Duodenal mucosa (tissue), 2 donors: ENCODE measurements around the gene PTK6.

ENCODE experiments used
- H3K27ac ChIP-seq: one replicate; pipeline ENCODE4 v1.7.0; 2013; ENCODE audit warnings: low read depth, low read length
- H3K27me3 ChIP-seq, 2 donors: one replicate each; pipeline ENCODE4 v1.7.0; 2013; ENCODE audit warnings: low read length in 2 of 2, control low read depth in 1 of 2; ENCODE audit not compliant: insufficient read depth in 2 of 2, control insufficient read depth in 1 of 2
- H3K36me3 ChIP-seq, 2 donors: one replicate each; pipeline ENCODE4 v1.7.0; 2013; ENCODE audit warnings: low read length in 2 of 2, control low read depth in 1 of 2; ENCODE audit not compliant: insufficient read depth in 2 of 2, control insufficient read depth in 1 of 2
- H3K4me1 ChIP-seq, 2 donors: one replicate each; pipeline ENCODE4 v1.7.0; 2013; ENCODE audit warnings: low read length in 2 of 2, control low read depth in 1 of 2; ENCODE audit not compliant: insufficient read depth in 2 of 2, control insufficient read depth in 1 of 2
- H3K4me3 ChIP-seq, 2 donors: one replicate each; pipeline ENCODE4 v1.7.0; 2013; ENCODE audit warnings: low read length in 2 of 2, low read depth in 1 of 2
- H3K9ac ChIP-seq, 2 donors: one replicate each; pipeline ENCODE4 v1.7.0; 2013; ENCODE audit warnings: low read length in 2 of 2, low read depth in 1 of 2
- H3K9me3 ChIP-seq, 2 donors: one replicate each; pipeline ENCODE4 v1.7.0; 2013; ENCODE audit warnings: low read length in 2 of 2, control low read depth in 1 of 2; ENCODE audit not compliant: control insufficient read depth in 1 of 2

PTK6 gene

GRCh38 chr20:63536241-63536977 is 767 bp downstream of the PTK6 start:
- peaks cover 0 to 4% of the 10 kb centered on the region in 2 donors for H3K36me3 ChIP-seq
- H3K4me3 ChIP-seq: peak overlapping the region; percentile 72 to 80
- peak overlapping the region; percentile 96 for H3K27ac ChIP-seq
- H3K9ac ChIP-seq: peak overlapping the region; percentile 60 to 95
- peaks cover 0 to 13% of the 10 kb centered on the region in 2 donors for H3K27me3 ChIP-seq
- peaks cover 25 to 37% of the 10 kb centered on the region in 2 donors for H3K4me1 ChIP-seq
- no peaks in the 10 kb centered on the region for H3K9me3 ChIP-seq

- H3K9ac ChIP-seq: peak overlapping the region; percentile 32 to 51
- no peaks in the 10 kb centered on the region for H3K9me3 ChIP-seq
- peaks cover 25 to 38% of the 10 kb centered on the region in 2 donors for H3K4me1 ChIP-seq
- peak overlapping the region; percentile 13 to 25 for H3K4me3 ChIP-seq
- peaks cover 0 to 4% of the 10 kb centered on the region in 2 donors for H3K36me3 ChIP-seq
- peaks cover 0 to 18% of the 10 kb centered on the region in 2 donors for H3K27me3 ChIP-seq
- peak overlapping the region; percentile 65 for H3K27ac ChIP-seq
Observed at GRCh38 chr20:63534831-63535651, 2.1 kb downstream of the PTK6 start.

- Histone ChIP-seq H3K4me3 (no peak overlapping the region), H3K36me3 (peaks cover 0 to 4% of the 10 kb centered on the region in 2 donors), H3K27ac (peak overlapping the region; percentile 65), H3K4me1 (peaks cover 25 to 38% of the 10 kb centered on the region in 2 donors), H3K9ac (peak overlapping the region; percentile 32 to 51), H3K27me3 (peaks cover 0 to 24% of the 10 kb centered on the region in 2 donors), H3K9me3 (no peaks in the 10 kb centered on the region)
Observed at GRCh38 chr20:63534427-63534830, 2.7 kb downstream of the PTK6 start.

- Histone ChIP-seq H3K27ac (peak overlapping the region; percentile 65), H3K9me3 (no peaks in the 10 kb centered on the region), H3K27me3 (peaks cover 0 to 29% of the 10 kb centered on the region in 2 donors), H3K4me3 (peak overlapping the region in 1 of 2 donors; percentile 15), H3K36me3 (peaks cover 0 to 4% of the 10 kb centered on the region in 2 donors), H3K9ac (peak overlapping the region; percentile 32 to 51), H3K4me1 (peaks cover 25 to 36% of the 10 kb centered on the region in 2 donors)
Observed at GRCh38 chr20:63533871-63534393, 3.2 kb downstream of the PTK6 start.

- Histone ChIP-seq H3K4me1 (peaks cover 25 to 33% of the 10 kb centered on the region in 2 donors), H3K27me3 (peaks cover 0 to 31% of the 10 kb centered on the region in 2 donors), H3K9me3 (no peaks in the 10 kb centered on the region), H3K36me3 (peaks cover 0 to 4% of the 10 kb centered on the region in 2 donors), H3K27ac (no peak overlapping the region), H3K4me3 (no peak overlapping the region), H3K9ac (no peak overlapping the region)
Observed at GRCh38 chr20:63533388-63533787, 3.8 kb downstream of the PTK6 start.

GRCh38 chr20:63532449-63532971 is 4.7 kb downstream of the PTK6 start:
- H3K36me3 ChIP-seq: peaks cover 0 to 4% of the 10 kb centered on the region in 2 donors
- H3K4me3 ChIP-seq: no peak overlapping the region
- no peak overlapping the region for H3K9ac ChIP-seq
- no peaks in the 10 kb centered on the region for H3K9me3 ChIP-seq
- H3K4me1 ChIP-seq: peaks cover 25 to 31% of the 10 kb centered on the region in 2 donors
- no peak overlapping the region for H3K27ac ChIP-seq
- peaks cover 0 to 31% of the 10 kb centered on the region in 2 donors for H3K27me3 ChIP-seq

GRCh38 chr20:63531686-63532448 is 5.3 kb downstream of the PTK6 start:
- Histone ChIP-seq H3K36me3 (peaks cover 0 to 4% of the 10 kb centered on the region in 2 donors), H3K27ac (no peak overlapping the region), H3K9me3 (no peaks in the 10 kb centered on the region), H3K9ac (no peak overlapping the region), H3K27me3 (peaks cover 0 to 31% of the 10 kb centered on the region in 2 donors), H3K4me3 (no peak overlapping the region), H3K4me1 (peaks cover 25% of the 10 kb centered on the region in 2 donors)

- H3K9ac ChIP-seq: no peak overlapping the region
- H3K4me3 ChIP-seq: no peak overlapping the region
- H3K36me3 ChIP-seq: peaks cover 0 to 4% of the 10 kb centered on the region in 2 donors
- H3K27me3 ChIP-seq: peaks cover 0 to 31% of the 10 kb centered on the region in 2 donors
- H3K27ac ChIP-seq: peak overlapping the region; percentile 42
- no peaks in the 10 kb centered on the region for H3K9me3 ChIP-seq
- peaks cover 24 to 25% of the 10 kb centered on the region in 2 donors for H3K4me1 ChIP-seq
Observed at GRCh38 chr20:63530788-63531160, 6.4 kb downstream of the PTK6 start.
